Smooth muscle cell of the brain vasculature (primary cell): ENCODE data around the gene ELOA.
A peak's percentile ranks its signal among the peaks of the same experiment; 100 is the strongest.
"Not testable (repeated sequence)": the region's sequence is repeated elsewhere in the genome, so short reads cannot be mapped to it uniquely, and the experiment has no call there.

Experiments
- DNase-seq: peaks from one replicate; pipeline ENCODE4 v3.0.0-alpha.2; 2012; ENCODE audit warnings: low read depth, low spot score

The ELOA gene

GRCh38 chr1:23743287-23744152, at the start of gene ELOA:
Gene ELOA (plus strand): TSS chr1:23743471. CDS start chr1:23743504, 33 bp downstream.
- DNase-seq, result no peak

- no peak for DNase-seq
These were observed 49.7 kb upstream of the ELOA start for GRCh38 chr1:23693599-23693998.

- no peak for DNase-seq
These were observed 48.9 kb upstream of the ELOA start for GRCh38 chr1:23694371-23694770.

- DNase-seq, result no peak
These were observed 47.6 kb upstream of the ELOA start for GRCh38 chr1:23695667-23696066.

DNA sequence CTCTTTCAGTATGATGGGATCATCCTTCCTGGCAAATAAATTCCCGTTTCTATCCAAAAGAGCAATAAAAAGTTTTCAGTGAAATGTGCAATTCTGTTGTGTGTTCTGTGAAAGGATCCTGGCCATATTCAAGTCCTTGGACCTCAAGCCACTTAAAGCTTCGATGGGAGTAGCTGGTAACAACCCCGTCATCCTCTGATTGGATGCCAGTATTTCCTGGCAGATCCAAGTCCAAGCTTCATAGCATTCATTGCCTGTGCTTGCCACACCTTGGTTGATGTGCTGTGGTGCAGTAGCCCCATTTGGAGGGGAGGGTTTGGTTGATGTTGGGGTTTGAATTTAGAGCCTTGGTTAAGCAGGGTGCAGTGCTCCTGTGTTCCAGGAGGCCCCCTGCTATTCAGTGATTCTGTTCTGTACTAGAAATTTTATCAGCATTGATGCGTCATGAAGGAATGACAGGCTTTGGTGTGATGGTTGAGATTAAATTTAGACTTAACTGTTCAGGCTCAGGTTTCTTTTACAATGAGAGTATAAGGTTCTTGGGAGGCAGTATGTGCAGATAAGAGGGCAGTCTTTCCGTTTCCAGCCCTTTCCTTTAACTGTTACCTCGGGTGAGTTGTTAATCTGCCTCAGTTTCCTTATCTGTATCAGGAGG, 46.8 kb upstream of the ELOA start:
- DNase-seq, result no peak

- no peak for DNase-seq
These were observed 44.8 kb upstream of the ELOA start for GRCh38 chr1:23698466-23698865.

DNA sequence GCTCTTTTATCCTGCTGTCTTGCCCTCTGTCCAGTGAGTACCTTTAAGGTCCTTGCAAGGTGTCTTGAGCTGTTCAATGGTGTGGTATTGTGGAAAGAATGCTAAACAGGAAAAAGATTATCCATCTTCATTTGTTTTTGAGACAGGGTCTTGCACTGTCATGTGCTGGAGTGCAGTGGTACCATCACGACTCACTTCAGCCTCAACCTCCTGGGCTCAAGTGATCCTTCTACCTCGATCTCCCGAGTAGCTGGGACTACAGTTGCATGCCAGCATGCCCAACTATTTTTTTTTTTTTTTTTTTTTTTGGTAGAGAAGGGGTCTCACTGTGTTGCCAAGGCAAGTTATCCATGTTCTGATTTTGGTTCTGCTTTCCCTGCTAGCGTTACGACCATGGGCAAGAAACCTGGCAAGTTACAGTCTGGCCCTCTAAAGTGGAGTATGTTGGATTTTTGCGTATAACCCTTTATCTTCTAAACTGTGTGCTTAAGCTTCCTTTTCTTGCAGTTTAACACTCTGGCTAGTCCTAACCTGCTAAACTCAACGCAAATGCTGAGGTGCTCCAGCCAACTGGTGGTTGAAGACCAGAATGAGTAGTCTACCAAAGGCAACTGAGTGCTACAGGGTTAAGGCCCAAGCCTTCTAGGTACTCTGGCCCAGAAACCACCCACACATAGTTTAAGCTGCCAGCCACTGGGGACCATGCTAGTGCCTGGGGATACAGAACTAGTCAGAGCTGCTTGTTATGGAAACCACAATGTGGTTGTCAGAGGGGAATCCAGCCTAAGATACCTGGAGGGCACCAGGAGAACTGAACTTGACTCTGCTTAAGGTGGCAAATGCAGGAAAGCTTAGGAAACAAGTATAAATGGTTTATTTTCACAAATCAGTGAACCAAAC, 43.7 kb upstream of the ELOA start:
- no peak for DNase-seq

- no peak for DNase-seq
These were observed 42.0 kb upstream of the ELOA start for GRCh38 chr1:23701310-23701709.

GRCh38 chr1:23701996-23702395, 41.3 kb upstream of the ELOA start:
- DNase-seq, result no peak

GRCh38 chr1:23704834-23705495, 38.3 kb upstream of the ELOA start:
- DNase-seq, result no peak

- DNase-seq, result no peak
These were observed 34.0 kb upstream of the ELOA start for GRCh38 chr1:23709229-23709628.

GRCh38 chr1:23718482-23718881, 24.8 kb upstream of the ELOA start:
- peak; percentile 3 for DNase-seq

DNA sequence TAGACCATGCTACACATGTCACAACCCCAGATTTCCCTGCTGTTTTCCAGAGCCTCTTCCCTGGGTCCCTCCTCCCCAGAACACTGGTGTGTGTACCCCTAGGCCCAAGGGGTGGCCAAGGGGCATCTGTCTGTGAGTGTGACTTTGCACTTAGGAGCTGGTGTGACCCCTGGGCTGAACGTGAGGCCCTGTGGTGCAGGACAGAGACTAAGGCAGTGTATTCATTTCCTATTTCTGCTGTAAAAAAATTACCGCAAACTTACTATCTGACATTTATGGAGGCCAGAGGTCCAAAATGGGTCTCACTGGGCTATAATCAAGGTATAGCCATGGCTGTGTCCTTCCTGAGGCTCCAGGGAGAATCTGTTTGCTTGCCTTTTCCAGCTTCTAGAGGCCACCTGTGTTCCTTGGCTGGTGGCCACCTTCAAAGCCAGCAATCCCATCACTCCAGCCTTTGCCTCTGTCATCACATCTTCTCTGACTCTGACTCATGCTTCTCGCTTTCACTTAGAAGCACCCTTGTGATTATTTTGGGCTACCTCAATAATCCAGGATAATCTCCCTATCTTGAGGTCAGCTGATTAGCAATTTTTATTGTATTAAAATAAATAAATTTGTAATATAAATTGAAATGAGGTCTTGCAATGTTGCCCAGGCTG, 24.0 kb upstream of the ELOA start:
- DNase-seq, result no peak

GRCh38 chr1:23720256-23720995, 22.8 kb upstream of the ELOA start:
- DNase-seq, result no peak

DNA sequence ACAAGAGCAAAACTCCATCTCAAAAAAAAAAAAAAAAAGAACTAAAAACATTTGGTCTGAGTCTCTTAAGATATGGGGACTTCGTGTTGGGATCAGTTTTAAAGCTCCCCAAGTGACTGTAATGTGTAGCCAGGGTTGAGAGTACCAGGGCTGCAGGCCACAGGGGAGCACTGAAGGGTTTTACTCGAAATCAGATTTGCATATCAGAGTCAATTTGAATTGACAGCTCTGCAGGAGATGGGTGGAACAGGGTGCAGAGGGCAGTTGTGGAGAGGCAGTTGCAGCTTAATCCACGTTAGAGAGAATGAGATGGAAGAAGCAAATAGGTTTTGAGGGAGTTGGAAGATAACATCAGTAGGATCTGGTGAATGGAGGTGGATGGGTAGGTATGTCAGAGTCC, 20.6 kb upstream of the ELOA start:
- DNase-seq, result no peak

DNA sequence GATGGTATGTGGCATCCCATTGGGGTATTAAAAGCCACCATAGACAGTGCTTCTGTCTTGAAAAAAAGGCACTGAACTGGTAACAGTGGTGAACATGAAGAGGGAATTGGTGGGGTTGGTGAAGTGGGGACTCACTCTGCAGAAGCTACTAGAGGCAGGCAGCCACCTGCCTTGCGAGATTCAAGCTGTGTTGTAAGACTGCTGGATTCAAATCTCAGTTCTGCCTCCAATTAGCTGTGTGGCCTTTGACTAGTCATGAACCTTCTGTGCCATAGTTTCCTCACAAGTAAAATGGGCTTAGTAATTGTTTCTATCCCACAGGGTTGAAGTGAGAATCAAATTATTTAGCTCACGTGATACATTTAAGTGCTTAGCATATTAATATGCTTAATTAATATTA, 16.6 kb upstream of the ELOA start:
- no peak for DNase-seq

DNA sequence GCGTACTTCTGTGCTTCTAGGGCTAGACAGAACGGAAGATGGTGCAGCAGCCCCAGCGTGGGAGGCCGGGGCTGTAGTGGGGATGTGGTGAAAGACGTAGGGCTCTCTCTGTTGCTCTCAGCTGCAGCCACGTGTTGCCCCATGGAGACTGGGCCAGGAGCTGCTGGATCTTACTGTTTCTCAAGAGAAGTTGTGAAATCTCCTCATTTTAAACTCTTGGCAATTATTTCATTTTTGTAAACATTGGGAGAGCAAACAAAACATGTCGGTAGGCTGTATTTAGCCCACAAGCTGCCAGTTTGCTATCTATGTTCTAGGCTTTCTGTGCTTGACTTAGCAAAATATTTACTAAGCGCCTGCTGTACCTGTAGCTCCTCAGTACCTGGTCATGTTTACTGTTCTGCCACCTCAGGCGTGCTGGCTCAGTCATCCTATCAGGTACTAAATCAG, 15.9 kb upstream of the ELOA start:
- no peak for DNase-seq

DNA sequence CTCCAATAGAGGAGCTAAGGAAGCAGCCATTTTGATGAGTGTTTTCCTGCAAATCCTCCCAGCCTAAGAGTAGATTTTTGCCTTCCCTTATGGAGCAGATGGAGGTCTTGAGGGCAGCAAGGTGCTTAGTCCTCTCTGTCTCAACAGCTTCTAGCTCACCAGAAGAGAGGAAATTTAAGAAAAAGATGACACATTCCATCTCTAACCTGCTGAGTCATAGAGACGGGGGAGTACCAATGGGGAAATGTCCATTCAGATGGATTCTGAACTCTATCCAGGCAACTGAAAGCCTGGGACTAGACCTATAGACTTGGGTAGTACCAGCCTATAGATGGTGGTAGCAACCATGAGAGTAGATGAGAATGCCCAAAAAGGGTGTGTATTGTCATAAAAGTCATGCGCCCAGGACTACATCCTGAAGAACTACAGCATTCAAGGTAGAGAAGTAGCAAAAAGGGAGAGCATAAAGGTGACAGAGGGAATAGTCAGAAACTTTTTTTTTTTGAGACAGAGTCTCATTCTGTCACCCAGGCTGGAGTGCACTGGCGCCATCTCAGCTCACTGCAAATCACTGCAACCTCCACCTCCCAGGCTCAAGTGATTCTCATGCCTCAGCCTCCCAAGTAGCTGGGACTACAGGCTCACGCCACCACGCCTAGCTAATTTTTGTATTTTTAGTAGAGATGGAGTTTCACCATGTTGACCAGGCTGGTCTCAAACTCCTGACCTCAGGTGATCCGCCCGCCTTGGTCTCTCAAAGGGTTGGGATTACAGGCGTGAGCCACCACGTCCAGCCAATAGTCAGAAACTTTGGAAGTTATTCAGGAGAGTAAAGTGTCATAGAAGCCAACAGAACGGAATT, 10.7 kb upstream of the ELOA start:
- no peak for DNase-seq

DNA sequence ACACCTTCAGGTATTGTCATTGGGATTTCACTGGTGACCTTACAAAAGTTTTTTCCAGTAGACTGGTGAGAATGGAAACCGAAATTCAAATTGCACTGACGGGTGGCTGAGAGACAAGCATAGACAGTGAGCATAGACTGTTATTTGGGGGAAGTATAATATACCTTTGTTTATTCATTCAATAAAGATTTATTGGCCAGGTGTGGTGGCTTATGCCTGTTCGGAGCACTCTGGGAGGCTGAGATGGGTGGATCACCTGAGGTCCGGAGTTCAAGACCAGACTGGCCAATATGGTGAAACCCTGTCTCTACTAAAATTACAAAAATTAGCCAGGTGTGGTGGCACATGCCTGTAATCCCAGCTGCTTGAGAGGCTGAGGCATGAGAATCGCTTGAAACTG, 10.0 kb upstream of the ELOA start:
- DNase-seq, result not testable (repeated sequence)
